GM19328 (cell line): ENCODE data around the gene HLA-B.
"Not testable (repeated sequence)": the region's sequence is repeated elsewhere in the genome, so short reads cannot be mapped to it uniquely, and the experiment has no call there.

Experiments
- ATAC-seq: cut with Tn5 transposase; IDR thresholded peaks from one replicate; pipeline ENCODE4 v1.9.1; 2021; ENCODE audit warnings: mild to moderate bottlenecking, moderate library complexity; ENCODE audit not compliant: unreplicated experiment

Gene HLA-B

DNA sequence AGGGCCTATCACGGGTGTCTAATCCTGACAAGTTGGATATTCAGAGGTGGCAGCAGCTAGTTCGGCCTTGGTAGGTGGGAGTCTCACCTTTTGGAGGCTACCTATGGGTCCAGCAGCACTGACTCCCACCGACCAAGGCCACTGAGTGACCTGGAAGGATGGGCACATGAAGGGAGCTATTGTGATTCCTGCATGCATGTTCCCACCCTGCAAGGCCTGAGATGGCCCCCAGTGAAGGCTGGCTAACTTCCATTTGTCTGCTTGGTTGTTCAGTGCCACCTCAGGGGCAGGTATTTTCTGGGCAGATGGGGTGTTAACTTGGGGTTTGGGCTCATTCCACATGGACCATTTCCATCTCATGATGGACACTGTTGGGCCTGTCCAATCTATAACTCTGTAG is 28.1 kb upstream of the HLA-B start:
- ATAC-seq: no peak

GRCh38 chr6:31383149-31383548 is 26.2 kb upstream of the HLA-B start:
- no peak for ATAC-seq

DNA sequence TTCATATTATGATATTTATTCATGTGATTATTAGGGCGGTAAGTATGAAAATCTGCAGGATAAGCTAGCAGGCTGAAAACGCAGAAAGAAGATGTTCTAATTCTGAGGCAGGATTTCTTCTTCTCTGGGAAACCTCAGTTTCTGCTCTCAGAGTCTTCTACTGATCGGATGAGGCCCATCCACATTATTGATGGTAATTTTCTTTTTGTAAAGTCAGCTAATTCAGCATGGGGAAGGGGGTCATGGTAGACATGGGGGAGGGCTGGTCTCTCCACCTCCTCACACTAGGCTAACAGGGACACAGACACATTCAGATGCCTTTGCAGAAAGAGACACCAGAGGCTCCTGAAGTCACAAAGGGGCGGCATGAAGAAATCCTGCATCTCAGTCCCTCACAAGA is 24.7 kb upstream of the HLA-B start:
- ATAC-seq: no peak

GRCh38 chr6:31379850-31380249 is 22.9 kb upstream of the HLA-B start:
- no peak for ATAC-seq

GRCh38 chr6:31378721-31379103 is 21.7 kb upstream of the HLA-B start:
- ATAC-seq: no peak

GRCh38 chr6:31378062-31378720 is 21.2 kb upstream of the HLA-B start:
- ATAC-seq: no peak

- no peak for ATAC-seq
Measured at GRCh38 chr6:31377029-31377428, 20.1 kb upstream of the HLA-B start.

DNA sequence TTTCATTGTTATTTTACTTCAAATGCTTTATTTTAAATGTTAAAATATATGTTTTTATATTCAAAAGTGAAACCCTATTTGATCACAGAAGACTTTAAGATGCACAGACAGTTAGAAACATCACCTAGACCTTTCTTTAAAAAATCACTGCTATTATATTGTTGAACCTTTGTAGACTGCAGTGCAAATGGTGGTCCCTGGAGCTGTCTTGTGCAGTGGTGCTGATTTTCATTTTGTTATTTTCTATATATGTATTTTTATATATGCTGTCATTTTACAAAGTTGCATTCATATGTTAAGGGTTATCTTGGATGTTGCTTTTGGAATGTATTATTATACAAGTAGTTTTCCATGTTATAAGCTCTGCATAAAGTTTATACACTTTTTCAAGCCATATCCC is 18.7 kb upstream of the HLA-B start:
- no peak for ATAC-seq

GRCh38 chr6:31374118-31374517 is 17.1 kb upstream of the HLA-B start:
- not testable (repeated sequence) for ATAC-seq

DNA sequence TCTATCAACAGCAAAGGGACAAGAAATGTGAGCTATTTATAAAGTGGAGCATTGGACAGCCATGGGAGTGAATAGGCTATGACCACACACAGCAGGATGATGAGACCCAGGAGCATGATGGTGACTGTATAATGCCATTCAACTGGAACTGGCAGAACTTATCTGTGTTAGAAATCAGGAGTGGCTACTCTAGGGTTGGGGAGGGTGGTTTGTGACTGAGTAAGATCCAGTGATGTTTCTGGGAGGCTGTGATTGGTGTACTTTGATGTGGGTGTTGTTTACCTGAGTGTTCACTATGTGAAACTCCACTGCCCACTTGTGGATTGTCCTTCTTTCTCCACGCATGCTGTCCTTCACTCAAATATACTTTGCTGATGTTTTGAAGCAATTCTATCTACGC is 11.5 kb upstream of the HLA-B start:
- no peak for ATAC-seq

GRCh38 chr6:31366693-31367470 is 9.9 kb upstream of the HLA-B start:
- ATAC-seq: no peak

DNA sequence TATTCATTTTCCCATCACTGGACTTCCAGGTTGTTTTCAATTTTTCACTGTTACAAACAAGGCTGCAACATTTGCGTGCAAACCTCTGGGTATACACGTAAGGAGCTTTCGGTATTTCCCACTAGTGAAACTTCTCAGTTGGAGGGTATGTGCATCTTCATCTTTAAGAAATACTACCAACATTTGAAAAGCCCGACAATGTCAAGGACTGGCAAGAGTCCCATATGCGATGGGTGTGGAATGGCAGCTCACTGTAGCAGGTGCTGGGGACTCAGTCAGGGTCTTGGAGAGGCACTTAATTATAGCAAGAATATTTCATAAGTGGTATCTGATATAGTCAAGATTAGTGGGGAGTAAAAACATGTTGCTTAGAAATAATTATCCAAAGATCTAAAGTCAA is 8.9 kb upstream of the HLA-B start:
- no peak for ATAC-seq

DNA sequence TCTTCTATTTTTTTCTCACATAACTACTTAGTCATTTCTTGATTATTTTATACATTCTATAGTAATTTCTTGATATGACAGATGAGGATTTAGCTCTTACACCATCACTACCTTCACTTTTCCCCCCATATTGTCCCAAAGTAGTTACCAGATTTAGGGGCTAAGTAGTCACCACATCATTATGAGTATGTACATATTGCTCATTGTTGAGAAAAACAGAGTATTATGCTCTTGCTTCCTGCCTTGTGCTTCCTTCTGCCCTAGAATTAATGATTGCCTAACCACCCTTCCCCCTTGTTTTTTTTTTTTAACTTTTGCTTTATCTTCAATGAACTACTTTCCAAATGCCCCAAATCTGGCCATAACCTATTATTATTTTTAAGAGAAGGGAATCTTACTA is 6.8 kb upstream of the HLA-B start:
- ATAC-seq: no peak

DNA sequence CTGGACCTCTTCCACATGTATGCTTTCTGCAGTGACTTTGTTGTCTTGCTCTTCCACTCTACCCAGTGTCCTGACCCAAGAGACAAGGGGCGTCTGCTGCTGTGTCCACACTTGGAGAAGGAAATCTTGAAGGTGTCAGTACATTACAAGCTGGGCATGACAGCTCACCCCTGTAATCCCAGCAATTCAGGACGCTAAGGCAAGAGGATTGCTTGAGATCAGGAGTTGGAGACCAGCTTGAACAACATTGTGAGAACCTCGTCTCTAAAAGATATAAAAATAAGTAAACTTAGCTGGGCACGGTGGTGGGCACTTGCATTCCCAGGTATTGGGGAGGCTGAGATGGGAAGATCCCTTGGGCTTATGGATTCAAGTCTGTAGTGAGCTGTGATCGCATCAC is 5.8 kb upstream of the HLA-B start:
- ATAC-seq: no peak

- ATAC-seq: no peak
Measured at GRCh38 chr6:31359581-31359980, 2.6 kb upstream of the HLA-B start.

DNA sequence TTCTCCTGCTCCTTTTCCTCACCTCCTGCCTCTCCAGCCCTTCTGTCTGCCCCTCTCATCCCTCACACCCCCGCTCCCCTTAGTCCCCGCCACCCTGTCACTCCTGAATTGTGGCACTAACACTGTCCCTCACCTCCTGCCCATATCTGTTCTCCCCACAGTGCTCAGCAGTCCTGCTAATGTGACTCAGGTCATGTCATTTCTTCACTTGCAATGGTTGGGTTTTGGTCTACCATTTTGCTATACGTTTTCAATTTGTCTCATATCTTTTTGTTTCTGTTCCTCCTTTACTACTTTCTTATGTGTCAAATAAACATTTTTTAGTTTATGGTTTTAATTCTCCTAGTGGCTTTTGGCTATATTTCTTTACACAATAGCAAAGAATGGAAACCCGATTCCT is 1.3 kb upstream of the HLA-B start:
- ATAC-seq: no peak

DNA sequence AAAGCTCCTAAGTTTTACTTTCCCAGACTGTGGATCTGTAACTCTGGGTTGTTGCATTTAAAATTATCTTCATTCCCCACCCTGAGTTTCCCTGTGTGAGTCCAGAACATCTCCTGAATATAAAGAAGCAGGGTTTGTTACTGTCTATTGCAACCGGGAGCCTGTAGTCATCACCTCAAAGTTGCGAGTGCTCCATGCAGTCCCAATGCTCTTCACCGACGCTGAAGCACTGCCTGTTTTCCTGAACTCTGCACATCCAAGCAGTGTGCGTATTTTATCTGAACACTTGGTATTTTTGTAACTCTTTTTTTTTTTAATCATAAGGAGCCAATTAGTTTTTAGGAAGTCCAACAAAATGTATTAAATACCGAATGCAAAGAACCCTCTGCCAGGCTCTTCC is 907 bp upstream of the HLA-B start:
- ATAC-seq: no peak

- ATAC-seq: peak; percentile 7
Measured at GRCh38 chr6:31356216-31356945, 598 bp downstream of the HLA-B start.

DNA sequence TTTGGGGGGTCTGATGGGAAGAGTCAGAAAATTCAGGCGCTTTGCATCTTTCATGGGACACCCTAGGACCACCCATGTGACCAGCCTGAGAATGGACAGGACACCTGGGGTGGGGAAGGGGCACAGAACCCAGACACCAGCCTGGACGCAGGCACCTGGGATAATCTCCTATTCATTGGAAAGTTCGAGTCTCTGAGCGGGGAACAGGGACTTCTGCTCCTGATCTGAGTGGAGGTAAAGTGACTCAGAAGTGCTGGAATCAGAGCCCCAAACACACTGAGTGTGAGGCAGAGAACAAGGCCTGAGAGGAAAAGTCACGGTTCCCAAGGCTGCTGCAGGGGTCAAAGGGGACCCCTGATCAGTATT is 1.4 kb downstream of the HLA-B start:
- no peak for ATAC-seq

GRCh38 chr6:31354864-31355582 is 2.0 kb downstream of the HLA-B start:
- ATAC-seq: no peak

GRCh38 chr6:31354158-31354863 is 2.7 kb downstream of the HLA-B start:
- ATAC-seq: no peak
